Measurements from ENCODE around the gene OR2C3.
"Not testable (repeated sequence)": the region's sequence is repeated elsewhere in the genome, so short reads cannot be mapped to it uniquely, and the experiment has no call there.

OR2C3 gene

GRCh38 chr1:247517795-247518612 is 18.2 kb downstream of the OR2C3 start:
- DNase-seq (ENCODE audit: low spot score) (no peak), FAIRE-seq (no peak)

GRCh38 chr1:247506831-247507230 is 29.4 kb downstream of the OR2C3 start:
- FAIRE-seq (peak; percentile 90), DNase-seq (ENCODE audit: low spot score) (no peak)

GRCh38 chr1:247500865-247501264 is 35.4 kb downstream of the OR2C3 start:
- FAIRE-seq (no peak), DNase-seq (ENCODE audit: low spot score) (no peak)

GRCh38 chr1:247496581-247497285 is 39.5 kb downstream of the OR2C3 start:
- FAIRE-seq (no peak), DNase-seq (ENCODE audit: low spot score) (no peak)

GRCh38 chr1:247494767-247495166 is 41.5 kb downstream of the OR2C3 start:
- DNase-seq (ENCODE audit: low spot score) (no peak), FAIRE-seq (no peak)

GRCh38 chr1:247493106-247493505 is 43.1 kb downstream of the OR2C3 start:
- no peak for FAIRE-seq
- DNase-seq (ENCODE audit: low spot score): no peak

GRCh38 chr1:247491328-247491727 is 44.9 kb downstream of the OR2C3 start:
- FAIRE-seq (no peak), DNase-seq (ENCODE audit: low spot score) (no peak)

GRCh38 chr1:247487057-247487456 is 49.2 kb downstream of the OR2C3 start:
- DNase-seq (ENCODE audit: low spot score): peak; percentile 53
- FAIRE-seq: no peak

- FAIRE-seq: no peak
- no peak for DNase-seq (ENCODE audit: low spot score)
Measured at GRCh38 chr1:247482747-247483146, 53.5 kb downstream of the OR2C3 start.

- not testable (repeated sequence) for DNase-seq (ENCODE audit: low spot score); FAIRE-seq
Measured at GRCh38 chr1:247476328-247477058, 59.7 kb downstream of the OR2C3 start.

- no peak for FAIRE-seq
Measured at GRCh38 chr1:247475793-247476192, 60.4 kb downstream of the OR2C3 start.

More at GRCh38 chr1:247475793-247476192, 60.4 kb downstream of the OR2C3 start:
- no peak for DNase-seq (ENCODE audit: low spot score)

Data from urothelium cell line (cell line).